Superior temporal gyrus (tissue), 1 donor: ENCODE measurements around the gene LMX1A.
A peak's percentile ranks its signal among the peaks of the same experiment; 100 is the strongest.

Source experiments
- DNase-seq: peaks from one replicate; pipeline ENCODE4 v3.0.0-alpha.2; 2016; ENCODE audit errors: extremely low spot score

The LMX1A gene

DNA sequence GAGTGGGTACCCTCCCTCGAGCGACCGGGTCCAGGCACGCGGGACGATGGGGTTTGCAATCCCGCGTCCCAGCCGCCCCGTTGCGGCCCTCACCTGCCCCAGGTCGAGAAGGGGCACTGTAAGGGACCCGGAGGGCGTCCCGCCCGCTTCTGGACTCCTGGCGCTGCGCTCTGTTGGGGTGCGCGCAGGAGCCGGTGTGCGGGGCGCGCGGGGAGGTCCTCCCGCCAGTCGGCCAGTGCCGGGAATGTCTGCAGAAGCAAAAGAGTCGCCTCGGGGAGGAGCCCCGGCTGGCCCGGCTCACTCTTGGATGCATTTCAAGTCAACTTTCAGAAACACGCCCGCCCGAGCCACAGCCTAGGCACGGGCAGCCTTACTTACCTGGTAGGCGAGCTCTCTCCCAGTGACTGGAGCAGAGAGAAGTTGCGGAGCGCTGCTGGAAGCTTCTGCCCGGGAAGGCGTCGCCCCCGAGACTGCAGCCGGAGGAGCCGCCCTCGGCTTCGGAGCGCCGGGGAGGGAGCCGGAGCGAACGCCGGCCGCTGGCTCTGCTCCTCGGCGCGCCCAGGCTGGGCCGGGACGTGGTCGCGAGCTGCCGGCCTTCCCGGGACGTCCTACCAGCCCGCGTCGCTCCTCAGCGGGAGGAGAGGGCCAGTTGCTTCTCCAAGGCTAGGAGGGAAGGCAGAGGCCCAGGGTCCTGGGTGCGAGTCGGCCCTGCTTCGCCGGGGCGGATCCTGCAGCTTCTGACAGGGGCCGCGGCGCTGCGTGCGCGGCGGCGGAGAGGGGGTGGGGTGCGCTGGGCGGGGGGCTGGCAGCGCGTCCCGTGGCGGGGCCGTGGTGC lies at the start of gene LMX1A:
TSS of gene LMX1A (minus strand) at position 739 of the 835 bp plus-strand sequence. CDS start 1,156 bp downstream, outside the sequence.
- no peak for DNase-seq

- peak; percentile 55 for DNase-seq
These were observed 47.4 kb upstream of the LMX1A start for GRCh38 chr1:165403835-165404482.

DNA sequence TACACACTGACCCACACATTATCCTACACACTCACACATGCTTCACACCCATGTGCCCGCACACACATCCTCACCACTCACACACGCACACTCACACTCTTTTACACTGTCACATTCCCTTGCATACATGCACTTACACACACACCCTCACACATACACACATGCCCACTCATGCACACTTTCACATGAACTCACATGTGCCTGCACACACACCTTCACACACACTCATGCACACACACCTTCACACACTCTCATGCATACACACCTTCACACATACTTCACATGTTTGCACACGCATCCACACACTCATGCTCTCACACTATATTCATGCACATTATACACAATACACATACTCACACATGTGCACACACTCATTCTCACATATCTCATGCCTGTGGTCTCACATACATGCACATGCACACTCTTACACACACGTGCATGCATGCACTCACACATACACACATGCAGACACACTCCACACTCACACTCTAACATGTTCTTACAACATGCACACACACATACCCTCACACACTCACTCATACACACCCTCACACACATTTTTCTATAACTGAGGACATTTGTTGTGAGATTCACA lies 46.1 kb upstream of the LMX1A start:
- no peak for DNase-seq

GRCh38 chr1:165397944-165398343 lies 41.4 kb upstream of the LMX1A start:
- no peak for DNase-seq

DNA sequence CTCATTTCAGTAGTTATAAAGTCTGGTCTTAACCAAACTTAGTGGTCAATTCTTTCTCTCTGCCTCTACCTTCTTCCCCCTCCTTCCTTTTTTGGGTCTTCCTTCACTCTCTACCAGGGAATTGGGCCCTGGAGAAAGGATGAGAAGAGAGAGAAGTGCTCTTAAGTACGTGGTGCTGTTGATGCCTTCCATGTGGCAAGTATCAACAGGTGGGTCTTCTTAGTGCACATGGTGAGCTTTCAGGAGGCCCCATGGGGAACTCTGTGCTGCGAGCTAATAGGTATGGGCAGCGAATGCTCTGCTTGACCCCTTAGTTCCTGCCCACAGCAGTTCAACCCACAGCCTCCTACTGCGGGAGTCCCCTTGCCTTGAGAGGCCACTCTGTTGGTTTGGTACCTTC lies 39.4 kb upstream of the LMX1A start:
- DNase-seq = no peak

DNA sequence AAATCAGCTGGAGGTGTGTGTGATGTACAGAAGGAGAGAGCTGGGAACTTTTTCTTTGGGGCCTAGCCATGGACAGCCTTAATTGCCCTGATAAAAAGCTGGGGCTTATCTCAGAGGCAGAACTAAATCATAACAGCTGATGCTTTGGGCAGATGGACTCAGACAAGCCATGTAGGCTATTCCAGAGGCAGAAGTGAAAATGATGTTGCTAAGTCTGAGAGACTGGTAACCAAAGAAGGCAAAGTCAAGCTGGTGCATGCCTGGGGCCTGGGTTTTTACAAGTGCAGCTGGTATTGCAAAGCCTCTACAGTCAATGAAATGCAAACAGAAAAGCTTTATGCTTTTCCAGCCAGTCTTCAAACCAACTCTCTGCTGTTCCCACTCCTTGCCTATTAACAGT lies 39.0 kb upstream of the LMX1A start:
- DNase-seq = no peak

DNA sequence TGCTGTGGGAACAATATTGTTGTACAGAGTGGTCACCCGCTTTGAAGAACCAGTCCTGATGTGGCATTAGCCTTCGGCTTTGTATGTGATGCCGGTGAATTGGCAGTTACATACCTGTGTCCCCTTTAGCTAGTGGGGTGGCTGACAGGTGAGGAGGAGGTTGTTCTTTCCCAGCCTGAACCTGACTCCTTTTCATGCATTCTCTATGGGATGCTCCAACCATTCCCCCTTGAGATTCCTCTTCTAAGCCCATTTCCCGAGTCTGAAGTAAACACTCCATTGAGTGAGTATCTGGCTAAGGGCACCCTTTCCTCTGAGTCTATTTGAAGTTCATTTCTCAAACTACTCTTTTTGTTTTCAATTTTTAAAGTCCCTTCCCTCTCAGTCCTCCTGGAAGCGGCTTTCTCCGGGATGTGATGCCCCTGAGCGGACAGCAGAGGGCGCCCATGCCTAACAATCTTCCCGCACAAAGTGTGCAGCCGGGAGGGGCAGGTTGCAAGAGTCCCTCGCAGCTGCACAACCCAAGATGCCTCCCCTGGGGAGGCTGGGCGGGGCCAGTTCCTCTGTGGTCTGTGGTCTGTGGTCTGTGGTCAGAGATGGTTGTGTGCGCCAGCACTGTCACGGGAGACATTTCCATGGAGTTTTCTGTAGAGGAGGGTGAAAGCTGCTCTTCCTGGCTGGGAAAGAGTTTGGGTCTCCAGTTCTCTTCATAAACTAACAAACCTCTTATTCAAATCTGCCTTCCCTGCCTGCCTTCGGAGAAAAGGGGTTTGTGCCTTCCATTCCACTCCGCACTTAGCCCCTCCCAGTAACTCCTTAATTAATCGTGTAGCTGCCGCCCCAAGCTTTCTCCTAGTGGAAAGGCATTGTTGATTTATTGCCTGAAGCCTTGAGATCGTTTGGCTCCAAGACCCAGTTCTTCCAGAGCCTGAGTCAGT lies 36.4 kb upstream of the LMX1A start:
- DNase-seq = peak; percentile 85

DNA sequence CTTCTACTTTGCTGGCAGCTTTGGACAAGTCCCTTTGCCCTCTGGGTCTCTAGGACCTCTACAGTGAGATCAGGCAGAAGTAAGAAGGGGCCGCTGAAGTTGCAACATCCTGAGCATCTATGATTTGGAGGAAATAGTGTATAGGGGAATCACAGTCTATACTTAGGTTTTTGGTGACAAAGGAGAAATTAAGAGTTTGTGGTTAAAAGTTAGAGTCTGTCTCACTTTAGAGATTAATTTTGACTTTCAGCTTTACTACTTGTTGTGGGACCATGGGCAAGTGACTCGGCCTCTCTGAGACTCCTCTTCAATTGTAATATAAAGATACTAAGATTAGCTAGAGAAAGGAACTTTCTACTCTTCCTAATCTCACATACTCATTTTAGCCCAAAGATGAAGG lies 33.1 kb upstream of the LMX1A start:
- DNase-seq = no peak

GRCh38 chr1:165387961-165388360 lies 31.4 kb upstream of the LMX1A start:
- no peak for DNase-seq

DNA sequence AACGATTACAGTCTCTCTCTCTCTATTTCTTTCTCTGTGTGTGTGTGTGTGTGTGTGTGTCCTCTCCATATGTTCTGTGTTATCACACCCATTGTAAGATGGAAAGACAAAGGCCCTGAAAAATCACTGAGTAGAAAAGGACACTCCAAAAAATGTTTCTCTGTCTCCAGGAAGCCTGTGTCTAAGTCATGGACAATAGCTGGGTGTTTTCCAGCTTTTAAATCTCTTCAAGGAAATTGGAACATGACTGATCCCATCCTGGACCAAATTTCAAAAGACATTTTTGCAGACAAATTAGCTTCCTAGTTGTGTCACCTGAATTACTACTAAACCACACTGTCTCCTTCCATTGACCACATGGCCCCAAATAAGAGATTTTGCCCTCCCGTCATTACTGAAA lies 31.0 kb upstream of the LMX1A start:
- DNase-seq = no peak

GRCh38 chr1:165383599-165384405 lies 27.3 kb upstream of the LMX1A start:
- DNase-seq = no peak

- no peak for DNase-seq
These were observed 26.6 kb upstream of the LMX1A start for GRCh38 chr1:165383067-165383466.

DNA sequence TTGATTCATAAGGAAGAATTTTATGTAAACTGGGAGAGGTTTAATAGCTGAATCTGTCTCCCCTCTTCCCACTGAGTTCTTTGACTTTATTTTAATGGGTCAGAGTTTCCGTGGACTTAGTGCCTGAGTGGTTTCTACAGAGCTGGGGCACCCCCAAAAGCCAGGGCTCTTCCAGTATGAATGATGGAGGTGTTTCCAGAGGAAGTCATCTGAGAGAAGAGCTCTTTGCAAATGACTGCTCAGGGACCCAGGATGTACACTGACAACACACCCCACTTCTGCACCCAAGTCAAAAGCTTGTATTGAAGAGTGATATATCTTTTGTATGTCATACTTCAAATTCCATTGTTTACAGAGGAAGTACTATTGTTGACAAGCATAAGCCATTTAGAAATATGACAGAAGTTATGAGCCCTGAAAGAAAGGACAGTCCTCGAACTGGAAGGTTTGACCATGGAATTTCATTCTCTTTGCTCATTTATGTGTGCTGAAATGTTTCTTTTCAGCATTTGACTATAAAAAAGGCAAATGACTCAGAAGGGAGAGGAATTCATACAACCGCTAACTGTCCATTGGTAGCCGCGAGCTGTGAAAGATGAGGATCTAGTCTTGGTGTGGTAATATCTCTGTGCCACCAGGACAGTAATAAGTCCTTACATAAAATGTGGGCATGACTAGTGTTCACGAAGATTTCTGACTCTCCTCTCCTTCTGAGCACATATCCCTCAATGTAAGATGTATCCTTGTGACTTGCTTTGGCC lies 25.4 kb upstream of the LMX1A start:
- no peak for DNase-seq

- no peak for DNase-seq
These were observed 20.3 kb upstream of the LMX1A start for GRCh38 chr1:165376811-165377311.

DNA sequence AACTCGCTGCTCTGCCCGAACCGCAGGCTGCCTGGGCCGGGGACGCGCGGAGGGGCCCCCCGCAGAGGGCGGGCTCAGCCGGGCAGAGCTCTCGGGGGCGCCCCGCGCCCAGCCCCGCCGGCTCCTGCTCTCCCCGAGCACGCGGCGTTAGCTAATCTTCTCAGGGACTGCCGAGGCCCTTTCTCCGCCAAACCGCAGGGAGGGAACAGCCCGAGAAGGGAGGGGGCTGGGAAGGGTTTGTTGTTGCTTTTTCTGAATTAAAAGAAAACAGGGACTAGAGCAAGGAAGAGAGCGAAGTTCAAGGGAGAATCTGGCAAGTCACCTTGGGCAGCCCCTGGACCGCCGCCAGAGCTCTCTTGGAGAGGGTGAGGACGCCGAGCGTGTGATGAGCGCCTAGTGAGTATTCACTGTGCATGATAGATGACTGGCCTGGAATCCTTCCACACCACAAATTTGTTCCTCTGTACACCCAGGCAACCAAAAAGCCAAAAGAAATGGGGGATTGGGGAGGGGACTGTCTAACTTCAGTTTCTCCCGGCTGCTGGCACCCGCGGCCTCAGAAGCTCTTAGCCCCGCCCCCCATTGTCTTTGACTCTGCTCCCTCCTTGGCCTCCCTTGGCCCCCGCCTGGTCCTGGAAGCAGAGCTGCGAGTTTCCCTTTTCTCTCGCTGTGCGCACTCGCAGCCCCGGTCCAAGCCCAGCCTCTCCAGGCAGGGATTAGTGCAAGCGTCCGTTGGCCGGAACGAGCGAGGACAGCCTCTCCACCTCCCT lies 19.7 kb upstream of the LMX1A start:
- DNase-seq = peak; percentile 40

DNA sequence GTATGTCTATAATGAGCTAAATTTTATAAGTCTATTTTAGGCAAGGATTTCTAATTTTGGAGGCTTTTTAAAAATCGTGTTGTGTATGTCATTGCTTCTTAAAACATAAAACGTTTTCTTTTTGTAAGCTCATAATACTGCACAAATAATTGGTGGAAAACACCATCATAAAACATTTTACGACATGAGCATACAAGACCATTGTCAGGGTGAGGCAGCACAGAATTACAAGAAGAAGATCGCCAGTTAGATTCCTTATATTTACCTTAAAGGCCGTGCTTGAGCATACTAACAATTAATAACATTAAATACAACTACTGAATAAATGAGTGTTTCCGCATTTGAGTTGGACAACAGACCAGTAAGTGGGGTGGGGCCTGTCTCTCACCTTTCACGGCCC lies 19.1 kb upstream of the LMX1A start:
- DNase-seq = no peak

DNA sequence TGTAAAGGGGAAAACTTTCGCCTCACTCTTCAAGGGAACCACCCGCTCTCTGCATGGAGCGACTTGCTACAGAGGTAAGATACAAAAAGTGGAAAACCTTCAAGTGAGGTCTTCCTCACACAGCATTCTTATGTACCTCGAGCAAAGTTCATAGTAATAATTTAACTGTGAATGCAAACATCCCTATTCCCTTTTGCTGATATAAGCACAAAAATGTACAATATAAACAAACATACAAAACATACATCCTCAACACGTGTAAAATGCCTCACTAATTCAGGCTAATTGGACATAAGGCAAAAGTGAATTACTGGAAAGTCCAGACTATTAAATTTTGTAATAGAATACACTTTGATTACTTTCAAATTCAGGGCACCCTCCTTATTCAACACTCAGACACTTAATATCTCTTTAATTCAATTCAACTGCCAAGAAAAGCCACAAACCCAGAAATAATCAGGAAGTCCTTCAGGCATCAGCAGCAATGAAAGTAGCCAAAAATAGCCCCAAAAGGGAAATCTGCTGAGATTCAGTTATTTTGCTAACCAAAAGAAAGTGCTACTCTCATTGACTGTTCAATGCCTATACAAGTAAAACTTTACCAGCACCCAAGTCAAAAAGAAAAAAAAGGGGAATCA lies 15.2 kb upstream of the LMX1A start:
- DNase-seq = no peak

DNA sequence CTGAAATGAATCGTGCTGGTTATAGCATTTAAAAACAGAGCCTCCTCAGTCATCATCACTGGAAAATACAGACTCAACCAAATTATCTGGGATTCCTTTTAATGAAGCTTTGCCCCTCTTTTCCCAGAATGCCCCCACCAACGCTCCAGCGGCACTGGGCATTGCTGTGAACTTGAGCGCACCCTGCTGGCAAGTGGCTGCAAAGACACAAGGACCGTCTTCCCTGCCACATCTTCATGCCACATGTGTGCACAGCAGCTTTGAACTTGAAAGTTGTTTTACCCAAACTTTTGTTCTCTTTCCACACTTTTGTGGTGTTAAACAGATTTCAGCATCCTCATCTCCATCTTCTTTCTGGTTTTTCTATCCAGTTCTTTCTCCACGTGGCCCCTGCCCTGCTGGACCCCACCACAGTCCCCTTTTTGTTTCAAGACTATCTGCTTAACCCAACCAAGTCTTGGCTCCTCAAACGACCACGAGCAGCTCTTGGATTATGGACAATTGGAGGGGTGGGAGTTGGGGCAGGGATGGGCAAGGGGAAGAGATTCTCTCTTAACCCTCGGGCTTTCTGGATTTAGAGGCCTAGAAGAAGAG lies 12.8 kb upstream of the LMX1A start:
- DNase-seq = peak; percentile 78
